ENCODE measurements around the gene SPTBN1.
"Not testable (repeated sequence)": the region's sequence is repeated elsewhere in the genome, so short reads cannot be mapped to it uniquely, and the experiment has no call there.

Gene SPTBN1

GRCh38 chr2:54512183-54512582 lies 56.1 kb downstream of the SPTBN1 start:
- Mint-ChIP-seq H3K4me1 (no peaks in the 10 kb centered on the region), H3K9me3 (no peaks in the 10 kb centered on the region), H3K27ac (no peak overlapping the region), H3K4me3 (no peak overlapping the region), H3K36me3 (no peaks in the 10 kb centered on the region), H3K27me3 (no peaks in the 10 kb centered on the region)
- ATAC-seq (replicated peaks): no peak
- no peak for DNase-seq

GRCh38 chr2:54512663-54513362 lies 56.7 kb downstream of the SPTBN1 start:
- Mint-ChIP-seq H3K9me3 (no peaks in the 10 kb centered on the region), H3K4me3 (no peak overlapping the region), H3K4me1 (no peaks in the 10 kb centered on the region), H3K36me3 (no peaks in the 10 kb centered on the region), H3K27me3 (no peaks in the 10 kb centered on the region), H3K27ac (no peak overlapping the region)
- DNase-seq (no peak), ATAC-seq (replicated peaks) (no peak)

- Mint-ChIP-seq H3K4me3 (no peak overlapping the region), H3K9me3 (no peaks in the 10 kb centered on the region), H3K27ac (no peak overlapping the region), H3K27me3 (no peaks in the 10 kb centered on the region), H3K36me3 (no peaks in the 10 kb centered on the region), H3K4me1 (no peaks in the 10 kb centered on the region)
- DNase-seq (no peak), ATAC-seq (replicated peaks) (no peak)
These were observed 57.2 kb downstream of the SPTBN1 start for GRCh38 chr2:54513363-54513715.

- ATAC-seq (replicated peaks) (no peak), DNase-seq (no peak)
- H3K36me3 Mint-ChIP-seq: no peaks in the 10 kb centered on the region
- peaks cover 0 to 4% of the 10 kb centered on the region in 2 donors for H3K27me3 Mint-ChIP-seq
- H3K4me3 Mint-ChIP-seq: no peak overlapping the region
- H3K9me3 Mint-ChIP-seq: no peaks in the 10 kb centered on the region
- H3K27ac Mint-ChIP-seq: no peak overlapping the region
- no peaks in the 10 kb centered on the region for H3K4me1 Mint-ChIP-seq
These were observed 58.9 kb downstream of the SPTBN1 start for GRCh38 chr2:54514822-54515569.

- ATAC-seq (replicated peaks): no peak
- H3K36me3 Mint-ChIP-seq: no peaks in the 10 kb centered on the region
- no peaks in the 10 kb centered on the region for H3K9me3 Mint-ChIP-seq
- H3K27ac Mint-ChIP-seq: no peak overlapping the region
- peaks cover 0 to 4% of the 10 kb centered on the region in 2 donors for H3K27me3 Mint-ChIP-seq
- no peak overlapping the region for H3K4me3 Mint-ChIP-seq
- no peaks in the 10 kb centered on the region for H3K4me1 Mint-ChIP-seq
- DNase-seq: no peak
These were observed 60.7 kb downstream of the SPTBN1 start for GRCh38 chr2:54516842-54517241.

- not testable (repeated sequence) for H3K36me3 Mint-ChIP-seq; H3K4me3 Mint-ChIP-seq; DNase-seq; H3K27ac Mint-ChIP-seq; ATAC-seq (replicated peaks); H3K9me3 Mint-ChIP-seq; H3K4me1 Mint-ChIP-seq; H3K27me3 Mint-ChIP-seq
These were observed 61.9 kb downstream of the SPTBN1 start for GRCh38 chr2:54518016-54518415.

GRCh38 chr2:54518430-54518829 lies 62.3 kb downstream of the SPTBN1 start:
- no peak overlapping the region for H3K27ac Mint-ChIP-seq
- no peak overlapping the region for H3K4me3 Mint-ChIP-seq
- H3K27me3 Mint-ChIP-seq: peaks cover 0 to 4% of the 10 kb centered on the region in 2 donors
- ATAC-seq (replicated peaks): no peak
- H3K36me3 Mint-ChIP-seq: no peaks in the 10 kb centered on the region
- no peaks in the 10 kb centered on the region for H3K9me3 Mint-ChIP-seq
- peaks cover 4 to 13% of the 10 kb centered on the region in 2 donors for H3K4me1 Mint-ChIP-seq
- no peak for DNase-seq

- peaks cover 12 to 23% of the 10 kb centered on the region in 2 donors for H3K4me1 Mint-ChIP-seq
- H3K4me3 Mint-ChIP-seq: no peak overlapping the region
- H3K27ac Mint-ChIP-seq: no peak overlapping the region
- no peaks in the 10 kb centered on the region for H3K9me3 Mint-ChIP-seq
- peaks cover 0 to 4% of the 10 kb centered on the region in 2 donors for H3K27me3 Mint-ChIP-seq
- DNase-seq (no peak), ATAC-seq (replicated peaks) (no peak)
- no peaks in the 10 kb centered on the region for H3K36me3 Mint-ChIP-seq
These were observed 63.8 kb downstream of the SPTBN1 start for GRCh38 chr2:54519841-54520459.

- DNase-seq (no peak), ATAC-seq (replicated peaks) (no peak)
- Mint-ChIP-seq H3K9me3 (no peaks in the 10 kb centered on the region), H3K36me3 (no peaks in the 10 kb centered on the region), H3K4me1 (peaks cover 12 to 27% of the 10 kb centered on the region in 2 donors), H3K27me3 (peaks cover 0 to 4% of the 10 kb centered on the region in 2 donors), H3K27ac (no peak overlapping the region), H3K4me3 (no peak overlapping the region)
These were observed 64.6 kb downstream of the SPTBN1 start for GRCh38 chr2:54520687-54521086.

GRCh38 chr2:54522624-54523281 lies 66.6 kb downstream of the SPTBN1 start:
- H3K9me3 Mint-ChIP-seq: no peaks in the 10 kb centered on the region
- ATAC-seq (replicated peaks): peak; percentile 88 to 92
- peak; percentile 43 for DNase-seq
- H3K27me3 Mint-ChIP-seq: peaks cover 0 to 4% of the 10 kb centered on the region in 2 donors
- peak overlapping the region in 1 of 2 donors; percentile 3 for H3K4me3 Mint-ChIP-seq
- no peaks in the 10 kb centered on the region for H3K36me3 Mint-ChIP-seq
- H3K27ac Mint-ChIP-seq: no peak overlapping the region
- peaks cover 12 to 27% of the 10 kb centered on the region in 2 donors for H3K4me1 Mint-ChIP-seq

GRCh38 chr2:54523324-54523959 lies 67.3 kb downstream of the SPTBN1 start:
- DNase-seq (no peak), ATAC-seq (replicated peaks) (no peak)
- H3K9me3 Mint-ChIP-seq: no peaks in the 10 kb centered on the region
- no peak overlapping the region for H3K4me3 Mint-ChIP-seq
- H3K27me3 Mint-ChIP-seq: peaks cover 0 to 4% of the 10 kb centered on the region in 2 donors
- no peaks in the 10 kb centered on the region for H3K36me3 Mint-ChIP-seq
- peaks cover 12 to 27% of the 10 kb centered on the region in 2 donors for H3K4me1 Mint-ChIP-seq
- no peak overlapping the region for H3K27ac Mint-ChIP-seq

GRCh38 chr2:54524226-54524991 lies 68.3 kb downstream of the SPTBN1 start:
- peak overlapping the region; percentile 0 for H3K27ac Mint-ChIP-seq
- peak overlapping the region; percentile 23 to 26 for H3K4me3 Mint-ChIP-seq
- peaks cover 0 to 4% of the 10 kb centered on the region in 2 donors for H3K27me3 Mint-ChIP-seq
- H3K36me3 Mint-ChIP-seq: no peaks in the 10 kb centered on the region
- ATAC-seq (replicated peaks) (peak; percentile 90 to 93), DNase-seq (peak; percentile 20)
- H3K4me1 Mint-ChIP-seq: peaks cover 12 to 27% of the 10 kb centered on the region in 2 donors
- no peaks in the 10 kb centered on the region for H3K9me3 Mint-ChIP-seq

GRCh38 chr2:54525321-54525720 lies 69.2 kb downstream of the SPTBN1 start:
- no peaks in the 10 kb centered on the region for H3K27me3 Mint-ChIP-seq
- ATAC-seq (replicated peaks): no peak
- H3K4me3 Mint-ChIP-seq: no peak overlapping the region
- no peak for DNase-seq
- no peaks in the 10 kb centered on the region for H3K36me3 Mint-ChIP-seq
- no peaks in the 10 kb centered on the region for H3K9me3 Mint-ChIP-seq
- H3K27ac Mint-ChIP-seq: no peak overlapping the region
- H3K4me1 Mint-ChIP-seq: peaks cover 12 to 27% of the 10 kb centered on the region in 2 donors

Measured in stimulated activated naive B cell treated with anti-CD40 and anti-IgM and Interleukin-4, amounts not matched to agents 10 μg/mL and 1 μg/mL and 100 μg/mL, for 72 hours (primary cell).